ENCODE results near the gene COMMD1.

DNA sequence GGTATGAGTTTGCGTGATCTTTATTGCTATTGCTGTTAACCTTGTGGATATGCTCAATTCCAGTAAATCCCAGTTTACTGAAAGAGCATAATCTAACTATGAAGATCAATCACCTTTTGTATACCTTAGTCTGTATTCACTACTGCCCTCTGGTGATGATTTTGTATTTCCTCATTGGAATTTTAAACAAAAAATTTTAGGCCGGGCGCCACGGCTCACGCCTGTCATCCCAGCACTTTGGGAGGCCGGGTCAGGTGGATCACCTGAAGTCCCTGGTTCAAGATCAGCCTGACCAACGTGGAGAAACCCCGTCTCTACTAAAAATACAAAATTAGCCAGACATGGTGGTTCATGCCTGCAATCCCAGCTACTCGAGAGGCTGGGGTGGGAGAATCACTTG lies 5.1 kb downstream of the COMMD1 start:
- TF ChIP-seq CTCF (IDR thresholded peaks at IDR 0.05; ENCODE audit: extremely low read depth in 1 of 2, insufficient read depth in 1 of 2, low read depth in 1 of 2, low read length in 2 of 2): no peak
- no peak for TF ChIP-seq POLR2AphosphoS5 (IDR thresholded peaks at IDR 0.05; ENCODE audit: insufficient read depth, low read depth, low read length)
- TF ChIP-seq POLR2A (IDR thresholded peaks at IDR 0.05; ENCODE audit: low read depth, low read length): no peak
- no peak for TF ChIP-seq EZH2 (IDR thresholded peaks at IDR 0.05; ENCODE audit: borderline replicate concordance, low read depth, low read length, severe bottlenecking)
- TF ChIP-seq MAX (IDR thresholded peaks at IDR 0.05; ENCODE audit: insufficient read depth, insufficient read length): no peak
- no peak for TF ChIP-seq GATA2 (IDR thresholded peaks at IDR 0.05; ENCODE audit: insufficient read depth, insufficient read length, low read depth, low read length)
- no peak for TF ChIP-seq MYC (IDR thresholded peaks at IDR 0.05; ENCODE audit: low read depth, low read length)
- no peak for TF ChIP-seq FOS (IDR thresholded peaks at IDR 0.05; ENCODE audit: borderline replicate concordance, insufficient read depth, low read length)
- no peak for TF ChIP-seq JUN (IDR thresholded peaks at IDR 0.05; ENCODE audit: borderline replicate concordance, insufficient read depth, insufficient read length, low read depth)
